Skeletal muscle satellite cell (primary cell): ENCODE data around the gene SGCD.

Experiments
- H3K27me3 ChIP-seq: 2 replicates; pipeline ENCODE4 v1.7.0; 2013; ENCODE audit warnings: low read length; ENCODE audit not compliant: control insufficient read depth, insufficient read depth
- H3K36me3 ChIP-seq: 2 replicates; pipeline ENCODE4 v1.7.0; 2013; ENCODE audit warnings: mild to moderate bottlenecking, control low read depth, low read length; ENCODE audit not compliant: insufficient read depth
- H3K4me1 ChIP-seq: 2 replicates; pipeline ENCODE4 v1.7.0; 2013; ENCODE audit warnings: low read length; ENCODE audit not compliant: control insufficient read depth, insufficient read depth
- H3K4me2 ChIP-seq: 2 replicates; pipeline ENCODE4 v1.7.0; 2013; ENCODE audit warnings: mild to moderate bottlenecking, low read length
- H3K4me3 ChIP-seq: 2 replicates; pipeline ENCODE4 v1.7.0; 2013; ENCODE audit warnings: low read length
- H3K9ac ChIP-seq: 2 replicates; pipeline ENCODE4 v1.7.0; 2013; ENCODE audit warnings: mild to moderate bottlenecking, low read depth, low read length, moderate library complexity
- H3K9me3 ChIP-seq: replicated peaks from 2 replicates; pipeline ENCODE4 v1.7.0; 2013; ENCODE audit warnings: mild to moderate bottlenecking, control low read depth, low read length

Gene SGCD

DNA sequence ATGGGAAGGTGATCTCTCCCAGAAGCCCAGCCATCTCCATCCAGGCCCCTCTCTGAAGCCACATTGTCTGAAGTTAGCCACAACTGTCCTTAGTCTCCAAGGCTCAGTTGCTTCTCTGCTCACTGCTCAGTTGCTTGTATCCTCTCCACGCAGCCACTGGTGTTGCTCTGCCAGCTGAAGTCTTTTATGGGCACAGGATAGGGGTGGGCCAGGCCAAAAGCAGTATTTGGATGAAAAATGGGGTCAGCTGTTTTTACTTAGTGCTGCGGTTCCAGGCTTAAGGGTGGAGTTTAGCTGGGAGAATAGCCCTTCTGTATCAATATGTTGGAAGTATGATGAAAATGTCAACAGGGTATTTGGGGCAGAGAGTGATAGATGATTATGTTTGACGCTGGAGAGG lies 354.3 kb downstream of the SGCD start:
- Histone ChIP-seq H3K9ac (no peak overlapping the region), H3K9me3 (no peaks in the 10 kb centered on the region), H3K4me1 (no peaks in the 10 kb centered on the region), H3K4me3 (no peak overlapping the region), H3K27me3 (no peaks in the 10 kb centered on the region), H3K36me3 (no peaks in the 10 kb centered on the region), H3K4me2 (no peak overlapping the region)

GRCh38 chr5:156682971-156683370 lies 356.0 kb downstream of the SGCD start:
- no peak overlapping the region for H3K4me3 ChIP-seq
- H3K4me2 ChIP-seq: no peak overlapping the region
- no peaks in the 10 kb centered on the region for H3K27me3 ChIP-seq
- no peak overlapping the region for H3K9ac ChIP-seq
- no peaks in the 10 kb centered on the region for H3K36me3 ChIP-seq
- no peaks in the 10 kb centered on the region for H3K9me3 ChIP-seq
- no peaks in the 10 kb centered on the region for H3K4me1 ChIP-seq

- Histone ChIP-seq H3K4me3 (no peak overlapping the region), H3K4me2 (no peak overlapping the region), H3K36me3 (no peaks in the 10 kb centered on the region), H3K27me3 (no peaks in the 10 kb centered on the region), H3K4me1 (no peaks in the 10 kb centered on the region), H3K9me3 (no peaks in the 10 kb centered on the region), H3K9ac (no peak overlapping the region)
Measured at GRCh38 chr5:156683509-156683908, 356.5 kb downstream of the SGCD start.

- no peaks in the 10 kb centered on the region for H3K4me1 ChIP-seq
- no peaks in the 10 kb centered on the region for H3K27me3 ChIP-seq
- no peaks in the 10 kb centered on the region for H3K36me3 ChIP-seq
- no peak overlapping the region for H3K4me3 ChIP-seq
- H3K4me2 ChIP-seq: no peak overlapping the region
- no peaks in the 10 kb centered on the region for H3K9me3 ChIP-seq
- no peak overlapping the region for H3K9ac ChIP-seq
Measured at GRCh38 chr5:156684216-156684615, 357.3 kb downstream of the SGCD start.

GRCh38 chr5:156685481-156685880 lies 358.5 kb downstream of the SGCD start:
- Histone ChIP-seq H3K9ac (no peak overlapping the region), H3K36me3 (no peaks in the 10 kb centered on the region), H3K4me3 (no peak overlapping the region), H3K4me2 (no peak overlapping the region), H3K4me1 (no peaks in the 10 kb centered on the region), H3K27me3 (no peaks in the 10 kb centered on the region), H3K9me3 (no peaks in the 10 kb centered on the region)

DNA sequence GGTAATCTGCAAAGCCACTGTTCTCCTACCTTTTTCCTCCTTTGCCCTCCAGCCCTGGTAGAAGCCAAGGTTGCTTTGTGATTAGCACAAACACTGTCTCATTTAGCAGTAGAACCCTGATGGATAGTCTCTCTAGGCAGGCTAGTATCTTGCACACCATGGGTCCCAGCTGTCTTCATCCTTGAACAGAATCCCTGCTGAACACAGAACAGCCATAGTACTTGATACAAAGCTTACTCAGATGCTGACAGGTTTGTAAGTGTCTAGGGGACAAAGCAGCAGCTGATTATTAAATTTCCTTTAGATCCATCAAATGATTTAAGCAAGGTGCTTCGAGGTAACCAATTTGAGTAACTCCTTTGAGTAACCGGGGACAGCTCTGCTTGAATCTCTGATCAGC lies 359.4 kb downstream of the SGCD start:
- no peak overlapping the region for H3K4me3 ChIP-seq
- no peak overlapping the region for H3K9ac ChIP-seq
- no peaks in the 10 kb centered on the region for H3K36me3 ChIP-seq
- no peak overlapping the region for H3K4me2 ChIP-seq
- no peaks in the 10 kb centered on the region for H3K4me1 ChIP-seq
- no peaks in the 10 kb centered on the region for H3K9me3 ChIP-seq
- H3K27me3 ChIP-seq: no peaks in the 10 kb centered on the region

GRCh38 chr5:156686796-156687195 lies 359.8 kb downstream of the SGCD start:
- H3K36me3 ChIP-seq: no peaks in the 10 kb centered on the region
- no peak overlapping the region for H3K4me2 ChIP-seq
- no peaks in the 10 kb centered on the region for H3K4me1 ChIP-seq
- no peak overlapping the region for H3K4me3 ChIP-seq
- no peaks in the 10 kb centered on the region for H3K27me3 ChIP-seq
- H3K9ac ChIP-seq: no peak overlapping the region
- H3K9me3 ChIP-seq: no peaks in the 10 kb centered on the region

- H3K27me3 ChIP-seq: no peaks in the 10 kb centered on the region
- no peak overlapping the region for H3K4me2 ChIP-seq
- no peaks in the 10 kb centered on the region for H3K4me1 ChIP-seq
Measured at GRCh38 chr5:156687514-156687913, 360.6 kb downstream of the SGCD start.

GRCh38 chr5:156691572-156691971 lies 364.6 kb downstream of the SGCD start:
- H3K36me3 ChIP-seq: no peaks in the 10 kb centered on the region
- no peaks in the 10 kb centered on the region for H3K9me3 ChIP-seq

More at GRCh38 chr5:156687514-156687913, 360.6 kb downstream of the SGCD start:
- H3K9ac ChIP-seq: no peak overlapping the region
- H3K4me3 ChIP-seq: no peak overlapping the region
- no peaks in the 10 kb centered on the region for H3K36me3 ChIP-seq
- no peaks in the 10 kb centered on the region for H3K9me3 ChIP-seq

GRCh38 chr5:156693113-156693512 lies 366.1 kb downstream of the SGCD start:
- Histone ChIP-seq H3K4me2 (no peak overlapping the region), H3K4me3 (no peak overlapping the region), H3K27me3 (no peaks in the 10 kb centered on the region), H3K9ac (no peak overlapping the region), H3K9me3 (no peaks in the 10 kb centered on the region), H3K36me3 (no peaks in the 10 kb centered on the region), H3K4me1 (no peaks in the 10 kb centered on the region)

More at GRCh38 chr5:156691572-156691971, 364.6 kb downstream of the SGCD start:
- H3K27me3 ChIP-seq: no peaks in the 10 kb centered on the region
- no peak overlapping the region for H3K4me2 ChIP-seq
- no peaks in the 10 kb centered on the region for H3K4me1 ChIP-seq
- H3K9ac ChIP-seq: no peak overlapping the region
- H3K4me3 ChIP-seq: no peak overlapping the region

DNA sequence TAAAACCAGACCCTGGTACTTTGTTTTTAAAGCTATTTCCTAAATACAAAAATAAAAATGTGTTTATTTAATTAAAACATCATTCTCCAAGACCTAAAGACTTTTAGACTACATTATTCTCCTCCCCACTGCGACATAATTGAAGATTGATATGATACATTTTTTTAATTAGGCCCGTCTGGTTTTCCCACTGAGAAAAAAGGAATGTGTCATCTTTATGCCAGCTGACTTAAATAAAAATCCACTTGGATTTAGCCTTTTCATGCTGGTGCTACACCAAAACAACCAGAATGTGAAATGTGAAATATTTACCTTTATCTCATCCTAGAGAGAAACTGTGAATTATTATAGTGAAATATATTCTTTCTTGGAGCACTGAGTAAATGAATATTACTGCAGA lies 367.6 kb downstream of the SGCD start:
- Histone ChIP-seq H3K36me3 (no peaks in the 10 kb centered on the region), H3K9me3 (no peaks in the 10 kb centered on the region), H3K4me3 (no peak overlapping the region), H3K4me1 (no peaks in the 10 kb centered on the region), H3K9ac (no peak overlapping the region), H3K4me2 (no peak overlapping the region), H3K27me3 (no peaks in the 10 kb centered on the region)

DNA sequence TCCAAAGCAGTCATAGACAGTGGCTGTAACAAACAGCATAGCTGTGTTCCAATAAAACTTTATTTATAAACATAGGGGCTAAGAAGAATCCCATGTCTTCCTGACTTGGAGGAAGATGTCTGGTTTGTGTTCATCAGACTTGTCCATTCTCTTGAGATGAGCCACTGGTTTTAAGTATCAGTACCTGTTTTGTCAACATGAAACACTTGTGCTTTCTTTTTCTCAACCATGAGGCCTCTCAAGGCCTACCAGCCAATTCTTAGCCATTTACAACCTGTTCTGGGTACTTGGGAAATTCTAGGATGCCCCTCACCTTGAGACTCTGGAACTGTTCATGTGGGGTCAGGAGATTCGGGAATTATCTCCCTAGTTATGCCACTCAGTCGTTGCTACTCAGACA lies 368.8 kb downstream of the SGCD start:
- Histone ChIP-seq H3K4me2 (no peak overlapping the region), H3K9ac (no peak overlapping the region), H3K9me3 (no peaks in the 10 kb centered on the region), H3K4me1 (no peaks in the 10 kb centered on the region), H3K36me3 (no peaks in the 10 kb centered on the region), H3K27me3 (no peaks in the 10 kb centered on the region), H3K4me3 (no peak overlapping the region)
